Lung microvascular endothelial cell (primary cell): ENCODE measurements around the gene NPHS1. TPM values are rescaled to one million over a fixed set of nuclear protein-coding genes. Genes with fewer than 3 reads are reported as not detected.

Experiments
- DNase-seq, 2 donors: peaks; one replicate each; pipeline versions ENCODE4 v3.0.0 to v3.0.0-alpha.2; 2010; ENCODE audit warnings: low read depth in 2 of 2
- total RNA-seq: library from RNA; depleted of rRNA; stranded (reverse); fragments of >200 nt; gene quantifications from 2 replicates; pipeline ENCODE4 v1.2.1, GENCODE V29; 2014

The NPHS1 gene
- total RNA-seq, 1 donor from 2014 or later: not detected

DNA sequence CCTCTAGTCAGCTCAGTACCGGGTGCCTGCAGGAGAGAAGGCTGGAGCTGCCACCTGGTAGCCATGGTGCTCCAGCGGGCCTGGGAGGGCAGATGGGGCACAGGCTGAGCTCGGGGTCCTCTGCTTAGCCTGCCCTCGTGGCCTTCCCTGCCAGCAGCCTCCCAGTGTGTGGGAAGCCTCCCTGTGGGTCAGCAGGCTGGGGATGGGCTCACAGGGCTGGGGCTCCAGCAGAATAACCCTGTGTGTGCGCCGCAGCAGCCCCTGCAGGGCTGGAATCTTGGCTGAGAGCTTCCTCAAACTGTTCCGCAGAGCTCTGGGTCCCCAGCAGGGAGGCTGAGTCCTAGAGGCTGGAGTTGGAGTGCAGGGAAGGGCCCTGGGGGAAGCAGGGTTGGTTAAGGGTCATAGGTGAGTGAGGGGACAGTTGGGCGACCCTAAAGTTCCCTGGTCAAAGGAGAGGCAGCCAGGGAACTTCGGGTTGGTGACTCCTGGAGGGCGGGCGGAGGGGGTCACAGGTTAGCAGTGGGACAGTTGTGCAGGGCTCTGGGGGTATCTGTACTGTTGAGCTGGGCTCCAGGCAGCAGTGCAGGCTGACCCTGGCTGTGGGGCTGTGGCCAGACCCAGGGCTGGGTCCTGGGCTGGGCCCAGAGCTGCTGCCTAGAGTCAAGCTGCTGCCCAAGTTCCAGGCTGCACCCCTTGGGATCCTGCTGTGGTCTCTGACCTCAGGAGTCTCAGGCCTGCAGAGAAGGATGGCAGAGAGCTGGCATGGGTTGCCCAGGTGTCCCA, 62.9 kb downstream of the NPHS1 start:
- no peak for DNase-seq

GRCh38 chr19:35788205-35788960, 63.9 kb downstream of the NPHS1 start:
- no peak for DNase-seq

GRCh38 chr19:35787227-35787799, 65.0 kb downstream of the NPHS1 start:
- no peak for DNase-seq

DNA sequence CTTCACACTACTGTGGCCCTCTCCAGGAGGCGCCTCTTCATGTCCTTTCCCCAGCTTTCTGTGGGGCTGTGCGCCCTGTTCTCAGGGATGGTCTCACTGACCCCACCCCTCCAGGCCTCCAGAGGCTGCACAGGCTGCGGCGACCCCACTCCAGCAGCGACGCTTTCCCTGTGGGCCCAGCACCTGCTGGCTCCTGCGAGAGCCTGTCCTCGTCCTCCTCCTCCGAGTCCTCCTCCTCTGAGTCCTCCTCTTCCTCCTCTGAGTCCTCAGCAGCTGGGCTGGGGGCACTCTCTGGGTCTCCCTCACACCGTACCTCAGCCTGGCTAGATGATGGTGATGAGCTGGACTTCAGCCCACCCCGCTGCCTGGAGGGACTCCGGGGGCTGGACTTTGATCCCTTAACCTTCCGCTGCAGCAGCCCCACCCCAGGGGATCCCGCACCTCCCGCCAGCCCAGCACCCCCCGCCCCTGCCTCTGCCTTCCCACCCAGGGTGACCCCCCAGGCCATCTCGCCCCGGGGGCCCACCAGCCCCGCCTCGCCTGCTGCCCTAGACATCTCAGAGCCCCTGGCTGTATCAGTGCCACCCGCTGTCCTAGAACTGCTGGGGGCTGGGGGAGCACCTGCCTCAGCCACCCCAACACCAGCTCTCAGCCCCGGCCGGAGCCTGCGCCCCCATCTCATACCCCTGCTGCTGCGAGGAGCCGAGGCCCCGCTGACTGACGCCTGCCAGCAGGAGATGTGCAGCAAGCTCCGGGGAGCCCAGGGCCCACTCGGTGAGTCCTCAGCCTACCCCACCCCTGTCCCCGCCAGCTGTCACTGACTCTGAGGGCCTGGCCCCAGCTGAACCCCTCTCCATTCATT, 65.8 kb downstream of the NPHS1 start:
- DNase-seq: no peak

- no peak for DNase-seq
These were observed 67.0 kb downstream of the NPHS1 start for GRCh38 chr19:35785339-35785627.

GRCh38 chr19:35784503-35785338, 67.6 kb downstream of the NPHS1 start:
- no peak for DNase-seq

DNA sequence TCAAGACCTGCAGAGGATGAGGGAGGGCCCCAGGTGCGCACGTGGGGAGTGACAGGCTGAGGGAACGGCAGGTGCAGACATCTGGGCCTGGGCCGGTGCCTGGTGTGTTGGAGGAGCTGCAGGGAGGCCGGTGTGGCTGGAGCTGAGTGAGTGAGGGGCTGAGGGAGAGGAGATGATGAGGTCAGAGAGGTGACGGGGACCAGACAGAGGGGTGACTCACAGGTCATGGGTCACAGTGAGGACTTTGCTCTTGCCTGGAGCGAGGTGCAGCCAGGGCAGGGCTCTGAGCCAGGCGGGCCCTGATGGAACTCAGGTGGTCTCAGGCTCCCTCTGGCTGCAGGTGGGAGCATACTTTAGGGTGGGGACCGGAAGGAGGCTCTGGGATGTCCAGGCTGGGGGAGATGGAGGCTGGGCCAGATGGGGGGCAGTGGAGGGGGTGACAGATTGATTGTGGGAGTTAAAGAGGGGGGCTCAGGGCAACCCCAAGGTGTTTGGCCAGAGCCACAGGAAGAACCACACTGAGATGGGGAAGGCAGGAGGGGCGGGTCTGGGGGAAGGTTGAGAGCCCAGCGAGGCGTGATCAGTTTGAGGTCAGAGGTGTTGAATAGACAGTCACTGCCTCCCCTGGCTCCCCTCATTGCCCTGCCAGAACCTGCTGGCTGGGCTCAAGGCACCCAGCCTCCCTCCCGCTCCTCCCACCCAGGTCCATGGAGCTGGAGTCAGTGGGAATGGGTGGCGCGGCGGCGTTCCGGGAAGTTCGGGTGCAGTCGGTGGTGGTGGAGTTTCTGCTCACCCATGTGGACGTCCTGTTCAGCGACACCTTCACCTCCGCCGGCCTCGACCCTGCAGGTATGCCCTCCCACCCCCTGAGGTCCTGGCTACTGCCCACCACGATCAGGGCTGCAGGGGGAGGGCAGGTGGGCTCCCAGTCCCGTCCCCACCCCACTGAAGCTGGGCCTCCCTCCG, 68.6 kb downstream of the NPHS1 start:
- no peak for DNase-seq

- no peak for DNase-seq
These were observed 69.7 kb downstream of the NPHS1 start for GRCh38 chr19:35782589-35782988.

- DNase-seq: no peak
These were observed 70.7 kb downstream of the NPHS1 start for GRCh38 chr19:35781650-35782049.

DNA sequence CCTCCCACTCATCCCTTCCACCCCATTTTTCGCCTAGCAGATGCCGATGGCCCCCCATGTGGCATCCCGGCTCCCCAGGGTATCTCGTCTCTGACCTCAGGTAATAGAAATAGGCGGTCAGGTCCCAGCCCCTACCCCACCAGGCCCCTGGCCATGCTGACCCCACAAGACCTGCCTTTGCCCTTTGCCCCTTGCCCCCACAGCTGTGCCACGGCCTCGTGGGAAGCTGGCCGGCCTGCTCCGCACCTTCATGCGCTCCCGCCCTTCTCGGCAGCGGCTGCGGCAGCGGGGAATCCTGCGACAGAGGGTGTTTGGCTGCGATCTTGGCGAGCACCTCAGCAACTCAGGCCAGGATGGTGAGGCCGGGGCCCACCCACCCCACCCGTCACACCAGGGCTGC, 71.6 kb downstream of the NPHS1 start:
- DNase-seq: no peak

GRCh38 chr19:35780058-35780457, 72.2 kb downstream of the NPHS1 start:
- no peak for DNase-seq

DNA sequence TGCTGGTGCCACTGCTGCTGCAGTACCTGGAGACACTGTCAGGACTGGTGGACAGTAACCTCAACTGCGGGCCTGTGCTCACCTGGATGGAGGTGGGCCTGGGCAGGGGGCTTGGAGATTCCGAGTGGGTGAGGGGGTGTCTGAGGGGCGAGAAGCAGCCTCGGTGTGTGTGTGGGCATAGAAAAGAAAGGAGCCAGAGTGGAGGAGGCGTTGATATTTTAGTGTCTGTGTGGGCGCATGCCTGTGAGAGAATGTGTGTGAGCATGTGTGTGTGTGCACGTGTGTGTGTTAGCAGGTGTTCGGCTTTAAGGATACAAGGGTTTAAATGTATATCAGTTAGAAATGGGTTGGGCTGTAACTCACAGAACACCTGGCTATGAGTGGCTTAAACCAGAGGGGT, 73.3 kb downstream of the NPHS1 start:
- DNase-seq: no peak

GRCh38 chr19:35777961-35778360, 74.3 kb downstream of the NPHS1 start:
- DNase-seq: no peak

GRCh38 chr19:35777086-35777841, 75.0 kb downstream of the NPHS1 start:
- DNase-seq: no peak

- DNase-seq: no peak
These were observed 76.1 kb downstream of the NPHS1 start for GRCh38 chr19:35776102-35776788.
